Mesendoderm (in vitro differentiated cells): Measurements from ENCODE around the gene TMCC1.
"Not testable (repeated sequence)": the region's sequence is repeated elsewhere in the genome, so short reads cannot be mapped to it uniquely, and the experiment has no call there.

ENCODE experiments used
- DNase-seq: peaks from one replicate; pipeline ENCODE4 v3.0.0; 2013
- H2AK5ac ChIP-seq: 2 replicates; pipeline ENCODE4 v1.6.1; 2013; ENCODE audit warnings: low read length, inconsistent platforms
- H2BK120ac ChIP-seq: 2 replicates; pipeline ENCODE4 v1.6.1; 2013; ENCODE audit warnings: low read depth, mild to moderate bottlenecking, low read length, moderate library complexity, mixed read lengths
- H2BK15ac ChIP-seq: replicated peaks from 2 replicates; pipeline ENCODE4 v1.6.1; 2013; ENCODE audit warnings: low read depth, mild to moderate bottlenecking, moderate library complexity
- H2BK5ac ChIP-seq: 2 replicates; pipeline ENCODE4 v1.6.1; 2013; ENCODE audit warnings: low read length, inconsistent platforms
- H3K18ac ChIP-seq: 2 replicates; pipeline ENCODE4 v1.6.1; 2013; ENCODE audit warnings: mild to moderate bottlenecking, low read length, mixed read lengths
- H3K23ac ChIP-seq: one replicate; pipeline ENCODE4 v1.6.1; 2013; ENCODE audit warnings: low read length
- H3K27ac ChIP-seq: 2 replicates; pipeline ENCODE4 v1.5.1; 2013; ENCODE audit warnings: low read depth, mild to moderate bottlenecking, inconsistent platforms, low read length, moderate library complexity
- H3K27me3 ChIP-seq: 2 replicates; pipeline ENCODE4 v1.6.1; 2013; ENCODE audit warnings: low read length, control low read depth, mild to moderate bottlenecking, inconsistent platforms; ENCODE audit not compliant: insufficient read depth, poor library complexity
- H3K36me3 ChIP-seq: 2 replicates; pipeline ENCODE4 v1.6.1; 2013; ENCODE audit warnings: low read length, inconsistent platforms; ENCODE audit not compliant: control insufficient read depth, insufficient read depth
- H3K4ac ChIP-seq: one replicate; pipeline ENCODE4 v1.6.1; 2013; ENCODE audit warnings: low read depth, mild to moderate bottlenecking, low read length, moderate library complexity
- H3K4me1 ChIP-seq: 2 replicates; pipeline ENCODE4 v1.6.1; 2013; ENCODE audit warnings: low read depth, low read length, inconsistent platforms; ENCODE audit not compliant: control insufficient read depth
- H3K4me2 ChIP-seq: 2 replicates; pipeline ENCODE4 v1.6.1; 2013; ENCODE audit warnings: low read length
- H3K4me3 ChIP-seq: 2 replicates; pipeline ENCODE4 v1.5.1; 2013; ENCODE audit warnings: mild to moderate bottlenecking, low read length
- H3K56ac ChIP-seq: one replicate; pipeline ENCODE4 v1.6.1; 2013; ENCODE audit warnings: low read length
- H3K79me1 ChIP-seq: 2 replicates; pipeline ENCODE4 v1.6.1; 2013; ENCODE audit warnings: low read length, inconsistent platforms
- H3K79me2 ChIP-seq: 2 replicates; pipeline ENCODE4 v1.6.1; 2013; ENCODE audit warnings: mild to moderate bottlenecking, low read length; ENCODE audit not compliant: control insufficient read depth, insufficient read depth
- H3K9ac ChIP-seq: 2 replicates; pipeline ENCODE4 v1.6.1; 2013; ENCODE audit warnings: low read length, inconsistent platforms
- H4K5ac ChIP-seq: one replicate; pipeline ENCODE4 v1.6.1; 2013; ENCODE audit warnings: low read length
- H4K8ac ChIP-seq: one replicate; pipeline ENCODE4 v1.6.1; 2013; ENCODE audit warnings: low read depth, mild to moderate bottlenecking, control low read depth, low read length, moderate library complexity
- WGBS: extraction: QIAGEN DNeasy Blood & Tissue Kit; methylation state at CpG from one replicate; pipeline ENCODE4 v1.1.7; 2013; ENCODE audit warnings: low lambda C conversion rate, missing lambda C conversion rate; ENCODE audit not compliant: insufficient coverage; ENCODE audit errors: extremely low coverage; 5-methylcytosine and 5-hydroxymethylcytosine counted together

The TMCC1 gene

GRCh38 chr3:129890891-129891290 is 2.6 kb downstream of the TMCC1 start:
- H4K5ac ChIP-seq: no peak overlapping the region
- H3K36me3 ChIP-seq: no peaks in the 10 kb centered on the region
- H2BK15ac ChIP-seq: no peak overlapping the region
- H3K4me3 ChIP-seq: no peak overlapping the region
- no peak overlapping the region for H3K4ac ChIP-seq
- peaks cover 4% of the 10 kb centered on the region for H3K4me1 ChIP-seq
- no peak overlapping the region for H3K4me2 ChIP-seq
- no peak overlapping the region for H3K56ac ChIP-seq
- H3K18ac ChIP-seq: no peak overlapping the region
- H3K79me1 ChIP-seq: peaks cover 12% of the 10 kb centered on the region
- peaks cover 24% of the 10 kb centered on the region for H3K79me2 ChIP-seq
- no peak for DNase-seq
- no peak overlapping the region for H2BK5ac ChIP-seq
- H3K9ac ChIP-seq: no peak overlapping the region
- no peak overlapping the region for H4K8ac ChIP-seq
- no peaks in the 10 kb centered on the region for H3K27me3 ChIP-seq
- WGBS: no CpG with 5 or more reads among the region's 2 CpGs
- H2BK120ac ChIP-seq: no peak overlapping the region
- H2AK5ac ChIP-seq: no peak overlapping the region
- H3K23ac ChIP-seq: no peak overlapping the region
- no peak overlapping the region for H3K27ac ChIP-seq

- peaks cover 24% of the 10 kb centered on the region for H3K79me2 ChIP-seq
- H3K4me2 ChIP-seq: no peak overlapping the region
- no peak overlapping the region for H3K9ac ChIP-seq
- peaks cover 12% of the 10 kb centered on the region for H3K79me1 ChIP-seq
- no peak overlapping the region for H2BK5ac ChIP-seq
- H3K18ac ChIP-seq: no peak overlapping the region
- no peak overlapping the region for H3K23ac ChIP-seq
- no peaks in the 10 kb centered on the region for H3K36me3 ChIP-seq
- H4K5ac ChIP-seq: no peak overlapping the region
- no peak overlapping the region for H3K27ac ChIP-seq
- no peak for DNase-seq
- H2BK120ac ChIP-seq: no peak overlapping the region
- no peak overlapping the region for H3K4me3 ChIP-seq
- H2AK5ac ChIP-seq: no peak overlapping the region
- H3K4ac ChIP-seq: no peak overlapping the region
- WGBS: no CpG with 5 or more reads among the region's 2 CpGs
- H3K27me3 ChIP-seq: no peaks in the 10 kb centered on the region
- peaks cover 4% of the 10 kb centered on the region for H3K4me1 ChIP-seq
- H3K56ac ChIP-seq: no peak overlapping the region
- H2BK15ac ChIP-seq: no peak overlapping the region
- no peak overlapping the region for H4K8ac ChIP-seq
Measured at GRCh38 chr3:129890125-129890524, 3.4 kb downstream of the TMCC1 start.

- H4K8ac ChIP-seq: no peak overlapping the region
- H3K9ac ChIP-seq: no peak overlapping the region
- H3K4me2 ChIP-seq: no peak overlapping the region
- H4K5ac ChIP-seq: no peak overlapping the region
- H3K4me3 ChIP-seq: no peak overlapping the region
- H2AK5ac ChIP-seq: no peak overlapping the region
- no peak overlapping the region for H2BK15ac ChIP-seq
- no peak overlapping the region for H2BK120ac ChIP-seq
- H3K23ac ChIP-seq: no peak overlapping the region
- H3K79me1 ChIP-seq: peaks cover 12% of the 10 kb centered on the region
- no CpG with 5 or more reads among the region's 5 CpGs for WGBS
- H3K27me3 ChIP-seq: no peaks in the 10 kb centered on the region
- H3K4me1 ChIP-seq: peaks cover 4% of the 10 kb centered on the region
- no peaks in the 10 kb centered on the region for H3K36me3 ChIP-seq
- no peak overlapping the region for H3K27ac ChIP-seq
- H3K79me2 ChIP-seq: peaks cover 24% of the 10 kb centered on the region
- no peak overlapping the region for H3K18ac ChIP-seq
- H3K56ac ChIP-seq: no peak overlapping the region
- no peak overlapping the region for H2BK5ac ChIP-seq
- H3K4ac ChIP-seq: no peak overlapping the region
- no peak for DNase-seq
Measured at GRCh38 chr3:129888771-129889170, 4.7 kb downstream of the TMCC1 start.

GRCh38 chr3:129881261-129881660 is 12.2 kb downstream of the TMCC1 start:
- H3K23ac ChIP-seq: no peak overlapping the region
- no peak overlapping the region for H3K9ac ChIP-seq
- H2AK5ac ChIP-seq: no peak overlapping the region
- no peak overlapping the region for H3K4ac ChIP-seq
- H2BK15ac ChIP-seq: no peak overlapping the region
- peaks cover 10% of the 10 kb centered on the region for H3K79me1 ChIP-seq
- no peak overlapping the region for H3K18ac ChIP-seq
- no CpG with 5 or more reads among the region's 2 CpGs for WGBS
- H3K36me3 ChIP-seq: no peaks in the 10 kb centered on the region
- no peak overlapping the region for H3K4me3 ChIP-seq
- no peak overlapping the region for H3K56ac ChIP-seq
- no peaks in the 10 kb centered on the region for H3K4me1 ChIP-seq
- H2BK5ac ChIP-seq: no peak overlapping the region
- H4K5ac ChIP-seq: no peak overlapping the region
- DNase-seq: no peak
- no peak overlapping the region for H3K4me2 ChIP-seq
- no peak overlapping the region for H3K27ac ChIP-seq
- H3K79me2 ChIP-seq: peaks cover 2% of the 10 kb centered on the region
- H4K8ac ChIP-seq: no peak overlapping the region
- H2BK120ac ChIP-seq: no peak overlapping the region
- no peaks in the 10 kb centered on the region for H3K27me3 ChIP-seq

- Histone ChIP-seq H3K36me3 (no peaks in the 10 kb centered on the region), H3K18ac (no peak overlapping the region), H3K9ac (no peak overlapping the region), H3K4me3 (no peak overlapping the region), H3K79me1 (peaks cover 10% of the 10 kb centered on the region), H3K4me2 (no peak overlapping the region), H2BK120ac (no peak overlapping the region), H3K23ac (no peak overlapping the region), H4K8ac (no peak overlapping the region), H2BK15ac (no peak overlapping the region), H3K56ac (no peak overlapping the region), H3K27me3 (no peaks in the 10 kb centered on the region), H2BK5ac (no peak overlapping the region), H4K5ac (no peak overlapping the region), H2AK5ac (no peak overlapping the region), H3K79me2 (peaks cover 2% of the 10 kb centered on the region), H3K27ac (no peak overlapping the region), H3K4ac (no peak overlapping the region), H3K4me1 (no peaks in the 10 kb centered on the region)
- no CpG with 5 or more reads among the region's 1 CpG for WGBS
- DNase-seq: no peak
Measured at GRCh38 chr3:129878355-129878754, 15.2 kb downstream of the TMCC1 start.

- H3K4ac ChIP-seq, DNase-seq, H3K9ac ChIP-seq, H3K79me2 ChIP-seq, H3K23ac ChIP-seq, H3K27me3 ChIP-seq, H2BK15ac ChIP-seq, H3K18ac ChIP-seq, H2AK5ac ChIP-seq, H3K4me2 ChIP-seq, H2BK120ac ChIP-seq, H3K27ac ChIP-seq, H2BK5ac ChIP-seq, H4K8ac ChIP-seq, H3K36me3 ChIP-seq, H3K4me1 ChIP-seq, H3K56ac ChIP-seq, H3K4me3 ChIP-seq, H4K5ac ChIP-seq, H3K79me1 ChIP-seq: not testable (repeated sequence)
- no CpG with 5 or more reads among the region's 2 CpGs for WGBS
Measured at GRCh38 chr3:129874479-129874878, 19.0 kb downstream of the TMCC1 start.
